ENCODE measurements around the gene MYO1H.

MYO1H gene

DNA sequence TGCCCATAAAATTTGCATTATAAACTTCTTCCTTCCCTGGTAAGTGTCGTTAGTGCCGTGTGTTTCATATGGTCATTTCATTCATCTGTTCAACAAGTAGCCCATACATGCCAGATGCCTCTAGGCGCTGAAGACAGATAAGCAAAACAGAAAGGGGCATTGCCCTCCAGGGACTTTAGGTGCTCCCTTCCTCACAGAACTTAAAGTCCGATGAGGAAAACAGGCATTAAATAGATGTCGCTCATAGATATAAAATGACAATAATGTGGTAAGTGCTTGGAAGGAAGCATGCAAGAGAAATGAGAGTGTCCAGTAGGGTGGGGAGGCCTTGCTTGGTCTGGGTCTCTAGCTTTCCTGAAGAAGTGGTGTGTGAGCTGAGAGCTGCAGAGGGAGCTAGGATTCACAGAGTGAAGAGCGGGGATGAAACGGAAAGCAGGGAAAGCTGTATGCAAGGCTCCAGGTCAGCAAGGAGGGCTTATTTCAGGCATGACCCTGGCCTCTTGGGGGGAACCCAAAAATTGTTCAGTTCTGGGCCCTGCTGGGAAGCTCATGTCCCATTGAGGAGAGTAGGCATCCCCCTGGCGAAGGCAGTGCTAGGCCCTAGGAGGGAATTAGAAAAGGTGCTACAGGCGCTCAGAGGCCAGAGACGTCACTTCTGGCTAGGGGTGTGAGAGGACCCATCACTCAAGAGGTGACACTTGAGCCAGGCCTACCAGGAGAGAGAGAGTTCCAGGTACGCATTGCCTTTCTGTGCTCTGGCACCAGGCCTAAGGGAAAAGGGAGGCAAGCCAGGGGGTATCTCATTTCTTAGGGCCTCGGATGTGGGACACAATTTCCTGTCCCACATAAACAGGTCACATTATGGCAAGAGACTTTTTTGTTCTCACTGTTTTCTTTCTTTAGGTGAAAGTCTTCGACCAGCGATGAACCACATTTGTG lies 141.6 kb downstream of the MYO1H start:
- CTCF ChIA-PET: interaction anchor here (1.1 to 2.5 kb wide), 2 partner anchors 14 to 61 kb away, joined by 3 to 8 read pairs; no protein-coding TSS in a partner anchor
- no peak overlapping the region for H3K4me3 ChIP-seq (ENCODE audit: low read depth, low read length)
- no peak for DNase-seq (ENCODE audit: low read depth, low spot score)
- TF ChIP-seq, protein P1, sequence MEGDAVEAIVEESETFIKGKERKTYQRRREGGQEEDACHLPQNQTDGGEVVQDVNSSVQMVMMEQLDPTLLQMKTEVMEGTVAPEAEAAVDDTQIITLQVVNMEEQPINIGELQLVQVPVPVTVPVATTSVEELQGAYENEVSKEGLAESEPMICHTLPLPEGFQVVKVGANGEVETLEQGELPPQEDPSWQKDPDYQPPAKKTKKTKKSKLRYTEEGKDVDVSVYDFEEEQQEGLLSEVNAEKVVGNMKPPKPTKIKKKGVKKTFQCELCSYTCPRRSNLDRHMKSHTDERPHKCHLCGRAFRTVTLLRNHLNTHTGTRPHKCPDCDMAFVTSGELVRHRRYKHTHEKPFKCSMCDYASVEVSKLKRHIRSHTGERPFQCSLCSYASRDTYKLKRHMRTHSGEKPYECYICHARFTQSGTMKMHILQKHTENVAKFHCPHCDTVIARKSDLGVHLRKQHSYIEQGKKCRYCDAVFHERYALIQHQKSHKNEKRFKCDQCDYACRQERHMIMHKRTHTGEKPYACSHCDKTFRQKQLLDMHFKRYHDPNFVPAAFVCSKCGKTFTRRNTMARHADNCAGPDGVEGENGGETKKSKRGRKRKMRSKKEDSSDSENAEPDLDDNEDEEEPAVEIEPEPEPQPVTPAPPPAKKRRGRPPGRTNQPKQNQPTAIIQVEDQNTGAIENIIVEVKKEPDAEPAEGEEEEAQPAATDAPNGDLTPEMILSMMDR (IDR thresholded peaks at IDR 0.05; ENCODE audit: insufficient read depth, low read length, missing control alignments): no peak
- POLR2A ChIA-PET: no interaction called here

DNA sequence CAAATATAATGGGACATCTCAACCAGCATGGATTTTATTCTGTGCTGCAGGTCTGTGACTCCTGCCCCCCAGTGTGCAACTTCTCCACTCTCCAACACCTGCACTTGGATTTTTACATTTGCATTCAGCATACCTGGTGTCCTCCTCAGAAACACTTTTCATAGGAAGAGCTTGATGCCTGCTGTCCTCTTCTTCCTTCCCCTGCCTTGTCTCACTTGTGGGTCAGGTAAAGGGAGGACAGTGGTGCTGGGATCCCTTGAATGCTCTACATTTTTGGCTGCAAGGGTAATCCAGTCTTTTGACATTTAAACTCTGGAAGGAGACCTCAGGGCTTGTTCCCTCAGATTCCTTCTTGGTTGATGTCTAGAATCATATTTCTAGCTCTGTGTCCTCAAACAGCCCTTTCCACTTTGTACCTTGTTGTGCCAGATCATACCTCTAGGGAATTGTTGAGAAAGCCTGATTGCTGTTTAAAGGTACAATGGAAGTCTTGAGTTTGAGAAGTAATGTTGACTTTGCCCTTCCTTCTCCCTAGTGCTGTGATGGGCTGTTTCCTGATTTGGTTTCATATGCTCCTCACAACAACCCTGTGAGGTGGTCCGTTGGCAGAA lies 142.4 kb downstream of the MYO1H start:
- no peak for DNase-seq (ENCODE audit: low read depth, low spot score)
- ChIA-PET CTCF (interaction anchor here (1.1 to 2.5 kb wide), 3 partner anchors 13 to 62 kb away, joined by 3 to 8 read pairs (median 6); no protein-coding TSS in a partner anchor), POLR2A (no interaction called here)
- H3K4me3 ChIP-seq (ENCODE audit: low read depth, low read length): no peak overlapping the region
- TF ChIP-seq, protein P1 (IDR thresholded peaks at IDR 0.05; ENCODE audit: insufficient read depth, low read length, missing control alignments): no peak

DNA sequence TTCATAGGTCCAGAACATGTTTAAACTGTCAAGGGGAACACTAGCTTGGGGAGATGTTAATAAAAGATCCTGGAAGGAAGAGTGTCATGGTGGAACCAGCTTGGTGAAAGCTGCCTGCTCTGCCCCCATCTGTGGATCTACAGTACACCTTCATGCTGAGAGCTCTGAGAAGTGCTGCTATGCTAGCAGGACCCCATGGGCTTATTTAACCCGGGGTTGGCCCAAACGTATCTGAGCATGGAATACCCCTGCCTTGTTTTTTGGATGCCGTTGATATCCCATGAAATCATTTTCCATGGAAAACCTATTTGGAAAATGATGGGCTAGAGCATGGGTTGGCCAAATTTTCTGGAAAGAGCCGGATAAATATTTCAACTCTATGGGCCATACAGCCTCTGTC lies 144.0 kb downstream of the MYO1H start:
- POLR2A ChIA-PET: no interaction called here
- CTCF ChIA-PET: interaction anchor here (0.8 to 2.5 kb wide), 5 partner anchors 17 to 63 kb away, joined by 3 to 8 read pairs (median 3); no protein-coding TSS in a partner anchor
- TF ChIP-seq, protein P1 (IDR thresholded peaks at IDR 0.05; ENCODE audit: insufficient read depth, low read length, missing control alignments): no peak
- DNase-seq (ENCODE audit: low read depth, low spot score): no peak
- H3K4me3 ChIP-seq (ENCODE audit: low read depth, low read length): no peak overlapping the region

DNA sequence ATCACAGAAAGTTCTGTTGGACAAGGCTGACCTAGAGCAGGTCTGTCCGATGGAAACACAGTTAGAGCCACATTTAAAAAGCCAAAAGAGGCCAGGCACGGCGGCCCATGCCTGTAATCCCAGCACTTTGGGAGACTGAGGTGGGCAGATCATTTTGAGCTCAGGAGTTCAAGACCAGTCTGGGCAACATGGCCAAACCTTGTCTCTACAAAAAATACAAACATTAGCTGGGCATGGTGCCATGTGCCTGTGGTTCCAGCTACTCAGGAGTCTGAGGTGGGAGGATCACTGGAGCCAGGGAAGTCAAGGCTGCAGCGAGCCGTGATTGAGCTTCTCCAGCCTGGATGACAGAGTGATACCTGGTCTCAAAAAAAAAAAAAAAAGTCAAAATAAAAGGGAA lies 144.7 kb downstream of the MYO1H start:
- DNase-seq (ENCODE audit: low read depth, low spot score): no peak

DNA sequence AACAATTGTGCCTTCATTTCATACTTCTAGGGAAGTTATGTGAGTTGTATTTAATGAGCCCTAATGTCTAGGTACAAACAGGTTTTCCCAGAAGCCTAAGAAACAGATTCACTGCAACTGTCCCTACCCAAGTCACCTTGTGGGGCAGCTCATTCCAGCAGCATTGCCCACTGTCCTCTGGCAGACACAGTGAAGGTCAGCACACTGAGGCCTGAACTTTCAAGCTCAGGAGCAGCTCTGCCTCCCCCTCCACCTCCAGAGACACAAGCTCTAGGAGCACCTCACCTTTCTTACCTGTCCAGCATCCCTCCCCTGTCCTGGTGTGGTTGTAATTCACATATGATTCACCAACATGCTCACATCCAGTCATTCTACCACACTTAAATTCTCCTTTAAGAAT lies 145.4 kb downstream of the MYO1H start:
- H3K4me3 ChIP-seq (ENCODE audit: low read depth, low read length): no peak overlapping the region
- TF ChIP-seq, protein P1 (IDR thresholded peaks at IDR 0.05; ENCODE audit: insufficient read depth, low read length, missing control alignments): no peak
- DNase-seq (ENCODE audit: low read depth, low spot score): no peak
- POLR2A ChIA-PET: interaction anchor here (1.1 kb wide), 1 partner anchor 16 kb away, joined by 4 read pairs; no protein-coding TSS in a partner anchor
- CTCF ChIA-PET: interaction anchor here (1.0 to 2.4 kb wide), 6 partner anchors 10 to 63 kb away, joined by 3 to 16 read pairs (median 4); no protein-coding TSS in a partner anchor

More for the DNA sequence above, 144.7 kb downstream of the MYO1H start:
- H3K4me3 ChIP-seq (ENCODE audit: low read depth, low read length): no peak overlapping the region
- ChIA-PET CTCF (interaction anchor here (1.0 to 1.5 kb wide), 2 partner anchors 9 to 23 kb away, joined by 3 read pairs; no protein-coding TSS in a partner anchor), POLR2A (interaction anchor here (1.1 kb wide), 1 partner anchor 17 kb away, joined by 4 read pairs; no protein-coding TSS in a partner anchor)
- TF ChIP-seq, protein P1 (IDR thresholded peaks at IDR 0.05; ENCODE audit: insufficient read depth, low read length, missing control alignments): no peak
